Measurements from ENCODE around the gene COL11A2. TPM values are rescaled to one million over a fixed set of nuclear protein-coding genes. Genes with fewer than 3 reads are reported as not detected.

The COL11A2 gene
- total RNA-seq, 1 experiment from 2014 or later: 7.6 TPM

DNA sequence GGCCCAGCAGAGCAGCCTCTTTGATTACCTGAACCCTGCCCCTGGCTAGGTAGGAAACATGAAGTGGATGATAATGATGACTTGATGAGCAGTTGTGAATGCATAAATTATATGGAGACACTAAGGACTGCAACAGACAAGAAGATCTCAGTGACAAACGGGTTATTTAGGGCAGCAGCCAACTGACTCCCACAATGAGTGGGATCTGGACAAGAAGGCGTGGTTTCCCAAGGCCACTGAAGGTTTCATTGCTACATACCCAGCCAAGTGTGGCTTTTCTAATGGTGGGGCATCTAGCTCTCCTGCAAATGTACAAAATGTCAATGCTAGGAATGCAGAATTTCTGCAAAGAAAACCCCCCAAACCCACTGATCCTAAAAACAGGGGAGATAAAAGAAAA, 45.5 kb upstream of the COL11A2 start:
- no TSS peak for BruUV-seq (replicated peaks)
- Histone ChIP-seq H3K27me3 (ENCODE audit: insufficient read depth, low read length) (no peaks in the 10 kb centered on the region; the same call in 1 of the 2 replicates), H3K4me3 (replicated peaks in 1 of 2; ENCODE audit: low read depth in 1 of 2, low read length in 2 of 2) (no peak overlapping the region), H3K9me3 (ENCODE audit: control insufficient read depth in 1 of 2, insufficient read depth in 1 of 2, low read depth in 1 of 2, low read length in 2 of 2) (no peaks in the 10 kb centered on the region), H3K4me1 (ENCODE audit: control insufficient read depth in 1 of 2, insufficient read depth in 2 of 2, low read length in 2 of 2) (no peaks in the 10 kb centered on the region), H3K27ac (ENCODE audit: low read depth, low read length) (no peak overlapping the region), H3K36me3 (ENCODE audit: control insufficient read depth in 1 of 2, insufficient read depth in 2 of 2, low read length in 2 of 2) (no peaks in the 10 kb centered on the region), H2AFZ (ENCODE audit: low read depth, low read length, poor library complexity, severe bottlenecking) (no peak overlapping the region), H3K79me2 (ENCODE audit: insufficient read depth, low read length) (no peaks in the 10 kb centered on the region), H3K9me2 (ENCODE audit: insufficient read depth) (no peaks in the 10 kb centered on the region), H3K4me2 (ENCODE audit: low read length) (no peak overlapping the region), H3K9ac (ENCODE audit: low read length) (no peak overlapping the region), H4K20me1 (ENCODE audit: insufficient read depth) (no peaks in the 10 kb centered on the region)
- no peak for DNase-seq (ENCODE audit: low read depth, low spot score)
- RAD21 ChIA-PET (ENCODE audit: low non-redundant PET in 1 of 2, low total read pairs in 2 of 2, uncharacterized antibody in 2 of 2, unreplicated experiment in 2 of 2): no interaction called here
- CTCF ChIA-PET: interaction anchor here (1.1 to 1.6 kb wide), 2 partner anchors 9 to 11 kb away, joined by 3 to 5 read pairs; no protein-coding TSS in a partner anchor
- intact Hi-C loops (cut with micrococcal nuclease): no loop called here
- POLR2A ChIA-PET: no interaction called here
- ATAC-seq: no peak
- TF ChIP-seq ZNF274 (IDR thresholded peaks at IDR 0.05; ENCODE audit: low read depth, low read length) (no peak), EGR1 (IDR thresholded peaks at IDR 0.05; ENCODE audit: low read depth) (no peak), CBX3 (IDR thresholded peaks at IDR 0.05; ENCODE audit: low read depth) (no peak), POLR2A (IDR thresholded peaks at IDR 0.05; ENCODE audit: borderline replicate concordance, extremely low read depth, insufficient read depth, insufficient read length) (no peak), TCF7L2 (IDR thresholded peaks at IDR 0.05; ENCODE audit: borderline replicate concordance, extremely low read depth, insufficient read depth, insufficient read length) (no peak), FOSL1 (IDR thresholded peaks at IDR 0.05; ENCODE audit: low read depth) (no peak), YY1 (IDR thresholded peaks at IDR 0.05; ENCODE audit: extremely low read depth, insufficient replicate concordance, low read depth, low read length) (no peak), RAD21 (IDR thresholded peaks at IDR 0.05; ENCODE audit: low read depth) (no peak), JUND (IDR thresholded peaks at IDR 0.05) (no peak), POLR2AphosphoS5 (IDR thresholded peaks at IDR 0.05; ENCODE audit: low read depth, low read length) (no peak), EZH2phosphoT487 (IDR thresholded peaks at IDR 0.05; ENCODE audit: borderline replicate concordance) (no peak)
- TF ChIP-seq, protein P1, sequence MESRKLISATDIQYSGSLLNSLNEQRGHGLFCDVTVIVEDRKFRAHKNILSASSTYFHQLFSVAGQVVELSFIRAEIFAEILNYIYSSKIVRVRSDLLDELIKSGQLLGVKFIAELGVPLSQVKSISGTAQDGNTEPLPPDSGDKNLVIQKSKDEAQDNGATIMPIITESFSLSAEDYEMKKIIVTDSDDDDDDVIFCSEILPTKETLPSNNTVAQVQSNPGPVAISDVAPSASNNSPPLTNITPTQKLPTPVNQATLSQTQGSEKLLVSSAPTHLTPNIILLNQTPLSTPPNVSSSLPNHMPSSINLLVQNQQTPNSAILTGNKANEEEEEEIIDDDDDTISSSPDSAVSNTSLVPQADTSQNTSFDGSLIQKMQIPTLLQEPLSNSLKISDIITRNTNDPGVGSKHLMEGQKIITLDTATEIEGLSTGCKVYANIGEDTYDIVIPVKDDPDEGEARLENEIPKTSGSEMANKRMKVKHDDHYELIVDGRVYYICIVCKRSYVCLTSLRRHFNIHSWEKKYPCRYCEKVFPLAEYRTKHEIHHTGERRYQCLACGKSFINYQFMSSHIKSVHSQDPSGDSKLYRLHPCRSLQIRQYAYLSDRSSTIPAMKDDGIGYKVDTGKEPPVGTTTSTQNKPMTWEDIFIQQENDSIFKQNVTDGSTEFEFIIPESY (IDR thresholded peaks at IDR 0.05; ENCODE audit: extremely low read depth, insufficient replicate concordance, low read length): no peak
- TF ChIP-seq, protein P2, sequence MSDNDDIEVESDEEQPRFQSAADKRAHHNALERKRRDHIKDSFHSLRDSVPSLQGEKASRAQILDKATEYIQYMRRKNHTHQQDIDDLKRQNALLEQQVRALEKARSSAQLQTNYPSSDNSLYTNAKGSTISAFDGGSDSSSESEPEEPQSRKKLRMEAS (IDR thresholded peaks at IDR 0.05): no peak
